SK-N-SH treated with all-trans-retinoic acid at 6 μM for 48 hours (cell line): ENCODE results near the gene ZNF286A.

Experiments used
- ATAC-seq: fragments of 200-7000 bp; cut with Tn5 transposase; 3 replicates; pipeline ENCODE4 v1.9.1; 2020; ENCODE audit warnings: mild to moderate bottlenecking, moderate library complexity
- ARNTL ChIP-seq: fragments of 450-650 bp; formaldehyde crosslinking; IDR thresholded peaks from 2 replicates; pipeline ENCODE4 v1.5.0; 2020; ENCODE audit warnings: low read depth, mild to moderate bottlenecking, moderate library complexity, borderline replicate concordance
- BACH2 ChIP-seq: fragments of 250-450 bp; sonication (Bioruptor Pico); IDR thresholded peaks from 2 replicates; pipeline ENCODE4 v1.9.0; 2021; ENCODE audit warnings: mild to moderate bottlenecking, borderline replicate concordance
- CREB5 ChIP-seq: fragments of 250-450 bp; sonication (Bioruptor Pico); IDR thresholded peaks from 2 replicates; pipeline ENCODE4 v1.5.1; 2020; ENCODE audit warnings: low read depth, mild to moderate bottlenecking, moderate library complexity
- CSDC2 ChIP-seq: fragments of 250-450 bp; sonication (Bioruptor Pico); IDR thresholded peaks from 2 replicates; pipeline ENCODE4 v1.5.0; 2020; ENCODE audit warnings: mild to moderate bottlenecking, moderate library complexity
- CSRNP3 ChIP-seq: fragments of 250-450 bp; sonication (Bioruptor Pico); IDR thresholded peaks from 2 replicates; pipeline ENCODE4 v1.5.1; 2021; ENCODE audit warnings: mild to moderate bottlenecking, moderate library complexity
- ESRRG ChIP-seq: fragments of 250-450 bp; sonication (Bioruptor Pico); IDR thresholded peaks from 2 replicates; pipeline ENCODE4 v1.6.1; 2021; ENCODE audit warnings: mild to moderate bottlenecking
- GLIS3 ChIP-seq: fragments of 250-450 bp; sonication (Bioruptor Pico); IDR thresholded peaks from 2 replicates; pipeline ENCODE4 v1.5.0; 2020; ENCODE audit warnings: mild to moderate bottlenecking, moderate library complexity
- ISL1 ChIP-seq: fragments of 250-450 bp; sonication (Bioruptor Pico); IDR thresholded peaks from 2 replicates; pipeline ENCODE4 v2.1.2; 2022; ENCODE audit warnings: mild to moderate bottlenecking, moderate library complexity
- OSR1 ChIP-seq: fragments of 250-450 bp; sonication (Bioruptor Pico); IDR thresholded peaks from 2 replicates; pipeline ENCODE4 v1.8.0; 2022; ENCODE audit warnings: moderate library complexity, mild to moderate bottlenecking, inconsistent platforms
- PATZ1 ChIP-seq: fragments of 250-450 bp; sonication (Bioruptor Pico); IDR thresholded peaks from 2 replicates; pipeline ENCODE4 v1.8.0; 2020; ENCODE audit warnings: mild to moderate bottlenecking, moderate library complexity, borderline replicate concordance
- PPARA ChIP-seq: fragments of 250-450 bp; sonication (Bioruptor Pico); IDR thresholded peaks from 2 replicates; pipeline ENCODE4 v1.5.0; 2020; ENCODE audit warnings: mild to moderate bottlenecking, borderline replicate concordance
- RARB ChIP-seq: fragments of 250-450 bp; sonication (Bioruptor Pico); IDR thresholded peaks from 2 replicates; pipeline ENCODE4 v1.8.0; 2021; ENCODE audit warnings: mild to moderate bottlenecking, moderate library complexity
- SNAI2 ChIP-seq: fragments of 250-450 bp; sonication (Bioruptor Pico); IDR thresholded peaks from 2 replicates; pipeline ENCODE4 v1.5.0; 2020; ENCODE audit warnings: mild to moderate bottlenecking, moderate library complexity
- TCF4 ChIP-seq: fragments of 250-450 bp; sonication (Bioruptor Pico); IDR thresholded peaks from 2 replicates; pipeline ENCODE4 v1.8.0; 2021; ENCODE audit warnings: mild to moderate bottlenecking, moderate library complexity, borderline replicate concordance
- TOX ChIP-seq: fragments of 250-450 bp; sonication (Bioruptor Pico); IDR thresholded peaks from 2 replicates; pipeline ENCODE4 v1.8.0; 2021; ENCODE audit warnings: mild to moderate bottlenecking, moderate library complexity, borderline replicate concordance
- ZFP30 ChIP-seq: fragments of 450-650 bp; formaldehyde crosslinking; IDR thresholded peaks from 2 replicates; pipeline ENCODE4 v1.5.0; 2022; ENCODE audit warnings: mild to moderate bottlenecking, moderate library complexity
- ZNF565 ChIP-seq: fragments of 450-650 bp; formaldehyde crosslinking; conservative IDR thresholded peaks from 2 replicates; pipeline ENCODE4 v1.5.0; 2020; ENCODE audit warnings: low read depth, mild to moderate bottlenecking, moderate library complexity
- ZNF70 ChIP-seq: fragments of 450-650 bp; formaldehyde crosslinking; IDR thresholded peaks from 2 replicates; pipeline ENCODE4 v1.5.0; 2020; ENCODE audit warnings: mild to moderate bottlenecking, moderate library complexity

ZNF286A gene

GRCh38 chr17:15654886-15655561, 44.5 kb upstream of the ZNF286A start:
- ATAC-seq = no peak
- TF ChIP-seq PPARA = no peak
- TF ChIP-seq PATZ1 = no peak
- TF ChIP-seq CSRNP3 (CRISPR knock-in tag) = no peak
- TF ChIP-seq CSDC2 = no peak
- TF ChIP-seq SNAI2 (CRISPR knock-in tag) = no peak
- no peak for TF ChIP-seq ISL1 (CRISPR knock-in tag)
- TF ChIP-seq TOX (CRISPR knock-in tag) = no peak
- TF ChIP-seq ZNF565 (CRISPR knock-in tag) = no peak
- TF ChIP-seq RARB (CRISPR knock-in tag) = no peak
- TF ChIP-seq CREB5 (CRISPR knock-in tag) = no peak
- TF ChIP-seq ZFP30 = no peak
- no peak for TF ChIP-seq TCF4 (CRISPR knock-in tag)
- TF ChIP-seq ARNTL (CRISPR knock-in tag) = no peak

- ATAC-seq = no peak
- TF ChIP-seq ZNF70 (CRISPR knock-in tag) = no peak
- TF ChIP-seq ZNF565 (CRISPR knock-in tag) = no peak
- no peak for TF ChIP-seq CREB5 (CRISPR knock-in tag)
- no peak for TF ChIP-seq PATZ1
- TF ChIP-seq PPARA = no peak
- no peak for TF ChIP-seq CSRNP3 (CRISPR knock-in tag)
- no peak for TF ChIP-seq RARB (CRISPR knock-in tag)
- no peak for TF ChIP-seq CSDC2
These were observed 41.7 kb upstream of the ZNF286A start for GRCh38 chr17:15657868-15658267.

- no peak for ATAC-seq
- TF ChIP-seq ZFP30 (0 out of 2 replicates have a peak, but pooled peaks have one; percentile 12), ARNTL (CRISPR knock-in tag) (no peak)
These were observed 41.3 kb upstream of the ZNF286A start for GRCh38 chr17:15658296-15658695.

- ATAC-seq = no peak
- TF ChIP-seq PATZ1 (no peak), GLIS3 (CRISPR knock-in tag) (no peak), BACH2 (CRISPR knock-in tag) (no peak), ZNF565 (CRISPR knock-in tag) (no peak), ARNTL (CRISPR knock-in tag) (no peak), CREB5 (CRISPR knock-in tag) (no peak), ZFP30 (no peak), OSR1 (CRISPR knock-in tag) (no peak), ESRRG (CRISPR knock-in tag) (no peak), ZNF70 (CRISPR knock-in tag) (no peak), CSDC2 (no peak), TCF4 (CRISPR knock-in tag) (no peak), PPARA (no peak), RARB (CRISPR knock-in tag) (no peak)
These were observed 40.3 kb upstream of the ZNF286A start for GRCh38 chr17:15659236-15659635.
